Measurements from ENCODE around the gene ARHGAP10. TPM values are rescaled to one million over a fixed set of nuclear protein-coding genes. Genes with fewer than 3 reads are reported as not detected.

The ARHGAP10 gene
- total RNA-seq, 3 donors from 2014 or later (not counting 1 experiment from before 2014, with no cell fraction given) = 13.9 to 28.7 (median 23.2) TPM

DNA sequence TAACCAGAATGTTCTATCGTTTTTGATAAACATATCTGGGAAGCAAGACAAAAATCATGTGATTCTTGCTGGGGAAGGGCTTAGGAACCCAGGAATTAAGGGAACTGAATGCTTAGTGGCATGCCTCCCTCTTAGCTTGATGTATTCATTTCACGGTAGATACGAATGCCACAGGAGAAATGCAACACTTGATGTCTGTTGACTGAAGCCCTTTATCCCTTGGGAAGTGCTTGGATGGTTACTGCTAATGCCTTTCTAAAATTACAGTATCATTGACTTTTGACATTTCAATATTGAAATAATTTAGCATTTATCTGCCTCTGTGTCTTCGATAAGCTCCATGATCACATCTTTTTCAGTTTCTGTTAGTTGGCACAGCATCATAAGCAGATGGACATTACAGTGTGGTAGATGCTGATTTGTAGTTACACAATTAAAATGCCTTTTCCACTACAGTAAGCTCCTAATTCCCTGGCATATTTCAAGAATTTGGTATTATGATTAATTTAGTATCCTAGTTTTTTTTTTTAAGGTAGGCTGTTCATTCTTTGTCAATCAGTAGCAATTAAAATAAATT, 226.7 kb downstream of the ARHGAP10 start:
- no peak overlapping the region for H3K4me3 Mint-ChIP-seq
- no peak for DNase-seq
- Histone ChIP-seq H3K9me3 (ENCODE audit: control insufficient read depth, insufficient read depth, low read length) (no peaks in the 10 kb centered on the region), H3K27ac (ENCODE audit: low read length) (no peak overlapping the region), H3K4me1 (ENCODE audit: control insufficient read depth, insufficient read depth, low read length) (no peaks in the 10 kb centered on the region), H3K36me3 (ENCODE audit: control insufficient read depth, insufficient read depth, low read length) (peaks cover 4% of the 10 kb centered on the region), H3K4me3 (ENCODE audit: low read length) (no peak overlapping the region), H3K27me3 (ENCODE audit: control insufficient read depth, insufficient read depth, low read length) (no peaks in the 10 kb centered on the region)
- no peak overlapping the region for H3K27ac Mint-ChIP-seq
- 93% methylated on average over 4 of the region's 4 CpGs for WGBS (ENCODE audit: insufficient coverage)
- intact Hi-C loops (cut with micrococcal nuclease) = no loop called here
- no peaks in the 10 kb centered on the region for H3K4me1 Mint-ChIP-seq
- no peaks in the 10 kb centered on the region for H3K9me3 Mint-ChIP-seq
- no peak for ATAC-seq
- no peaks in the 10 kb centered on the region for H3K27me3 Mint-ChIP-seq (ENCODE audit: low read depth in 2 of 2)
- H3K36me3 Mint-ChIP-seq = peaks cover 8% of the 10 kb centered on the region
- TF ChIP-seq, protein P1, sequence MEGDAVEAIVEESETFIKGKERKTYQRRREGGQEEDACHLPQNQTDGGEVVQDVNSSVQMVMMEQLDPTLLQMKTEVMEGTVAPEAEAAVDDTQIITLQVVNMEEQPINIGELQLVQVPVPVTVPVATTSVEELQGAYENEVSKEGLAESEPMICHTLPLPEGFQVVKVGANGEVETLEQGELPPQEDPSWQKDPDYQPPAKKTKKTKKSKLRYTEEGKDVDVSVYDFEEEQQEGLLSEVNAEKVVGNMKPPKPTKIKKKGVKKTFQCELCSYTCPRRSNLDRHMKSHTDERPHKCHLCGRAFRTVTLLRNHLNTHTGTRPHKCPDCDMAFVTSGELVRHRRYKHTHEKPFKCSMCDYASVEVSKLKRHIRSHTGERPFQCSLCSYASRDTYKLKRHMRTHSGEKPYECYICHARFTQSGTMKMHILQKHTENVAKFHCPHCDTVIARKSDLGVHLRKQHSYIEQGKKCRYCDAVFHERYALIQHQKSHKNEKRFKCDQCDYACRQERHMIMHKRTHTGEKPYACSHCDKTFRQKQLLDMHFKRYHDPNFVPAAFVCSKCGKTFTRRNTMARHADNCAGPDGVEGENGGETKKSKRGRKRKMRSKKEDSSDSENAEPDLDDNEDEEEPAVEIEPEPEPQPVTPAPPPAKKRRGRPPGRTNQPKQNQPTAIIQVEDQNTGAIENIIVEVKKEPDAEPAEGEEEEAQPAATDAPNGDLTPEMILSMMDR (IDR thresholded peaks at IDR 0.05) = no peak

DNA sequence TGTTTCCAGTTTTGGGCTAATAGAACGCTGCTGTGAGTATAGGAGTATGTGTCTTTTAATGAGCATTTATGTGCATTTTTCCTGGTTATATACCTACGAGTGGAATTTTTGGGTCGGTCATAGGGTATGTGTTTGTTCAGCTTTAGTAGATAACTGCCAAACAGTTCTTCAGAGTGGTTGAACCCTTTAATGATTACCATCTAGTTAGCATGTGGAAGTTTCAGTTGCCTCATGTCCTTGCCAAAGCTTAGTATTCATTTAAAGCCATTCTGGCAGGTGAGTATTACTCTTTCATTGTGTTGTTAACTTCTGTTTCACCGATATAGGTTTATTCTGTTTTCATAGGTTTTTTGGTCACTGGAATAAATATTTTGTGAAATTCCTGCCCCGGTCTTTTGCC, 229.1 kb downstream of the ARHGAP10 start:
- WGBS (ENCODE audit: insufficient coverage) = 98% methylated on average over 5 of the region's 5 CpGs
- Histone ChIP-seq H3K9me3 (ENCODE audit: control insufficient read depth, insufficient read depth, low read length) (no peaks in the 10 kb centered on the region), H3K27me3 (ENCODE audit: control insufficient read depth, insufficient read depth, low read length) (no peaks in the 10 kb centered on the region), H3K4me1 (ENCODE audit: control insufficient read depth, insufficient read depth, low read length) (no peaks in the 10 kb centered on the region), H3K27ac (ENCODE audit: low read length) (no peak overlapping the region), H3K4me3 (ENCODE audit: low read length) (no peak overlapping the region), H3K36me3 (ENCODE audit: control insufficient read depth, insufficient read depth, low read length) (no peaks in the 10 kb centered on the region)
- no peak for DNase-seq
- Mint-ChIP-seq H3K4me3 (no peak overlapping the region), H3K27ac (no peak overlapping the region), H3K9me3 (no peaks in the 10 kb centered on the region), H3K4me1 (no peaks in the 10 kb centered on the region), H3K27me3 (ENCODE audit: low read depth in 2 of 2) (no peaks in the 10 kb centered on the region), H3K36me3 (no peaks in the 10 kb centered on the region)
- TF ChIP-seq, protein P1 (IDR thresholded peaks at IDR 0.05) = no peak
- intact Hi-C loops (cut with micrococcal nuclease) = no loop called here
- ATAC-seq = no peak

DNA sequence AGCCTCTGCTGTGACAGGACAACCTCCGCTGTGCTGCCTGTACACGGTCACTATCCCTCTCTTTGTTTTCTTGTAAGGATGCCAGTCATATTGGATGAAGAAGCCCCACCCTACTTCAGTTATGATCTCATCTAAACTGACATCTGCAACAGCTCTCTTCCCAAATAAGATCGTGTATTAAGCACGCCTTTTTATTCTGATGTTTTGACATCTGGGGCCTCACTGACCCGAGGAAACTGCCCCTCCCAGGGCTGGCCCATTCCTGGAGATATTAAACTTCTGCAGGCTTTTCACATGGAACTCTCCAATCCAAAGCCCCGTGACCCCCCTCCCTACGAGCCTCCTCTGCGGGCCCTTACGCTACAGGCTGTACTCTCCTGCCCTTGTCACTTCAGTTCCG, 232.0 kb downstream of the ARHGAP10 start:
- TF ChIP-seq, protein P1 (IDR thresholded peaks at IDR 0.05) = no peak
- ATAC-seq (no peak), DNase-seq (no peak)
- H3K4me3 ChIP-seq (ENCODE audit: low read length) = no peak overlapping the region
- no peaks in the 10 kb centered on the region for H3K9me3 ChIP-seq (ENCODE audit: control insufficient read depth, insufficient read depth, low read length)
- 93% methylated on average over 10 of the region's 10 CpGs for WGBS (ENCODE audit: insufficient coverage)
- no peaks in the 10 kb centered on the region for H3K4me1 ChIP-seq (ENCODE audit: control insufficient read depth, insufficient read depth, low read length)
- H3K27me3 ChIP-seq (ENCODE audit: control insufficient read depth, insufficient read depth, low read length) = no peaks in the 10 kb centered on the region
- no peaks in the 10 kb centered on the region for H3K27me3 Mint-ChIP-seq (ENCODE audit: low read depth in 2 of 2)
- H3K27ac Mint-ChIP-seq = no peak overlapping the region
- no peaks in the 10 kb centered on the region for H3K36me3 ChIP-seq (ENCODE audit: control insufficient read depth, insufficient read depth, low read length)
- no peak overlapping the region for H3K27ac ChIP-seq (ENCODE audit: low read length)
- H3K36me3 Mint-ChIP-seq = no peaks in the 10 kb centered on the region
- H3K4me3 Mint-ChIP-seq = no peak overlapping the region
- H3K4me1 Mint-ChIP-seq = peaks cover 0 to under 1% of the 10 kb centered on the region in 2 donors
- intact Hi-C loops (cut with micrococcal nuclease) = no loop called here
- no peaks in the 10 kb centered on the region for H3K9me3 Mint-ChIP-seq

DNA sequence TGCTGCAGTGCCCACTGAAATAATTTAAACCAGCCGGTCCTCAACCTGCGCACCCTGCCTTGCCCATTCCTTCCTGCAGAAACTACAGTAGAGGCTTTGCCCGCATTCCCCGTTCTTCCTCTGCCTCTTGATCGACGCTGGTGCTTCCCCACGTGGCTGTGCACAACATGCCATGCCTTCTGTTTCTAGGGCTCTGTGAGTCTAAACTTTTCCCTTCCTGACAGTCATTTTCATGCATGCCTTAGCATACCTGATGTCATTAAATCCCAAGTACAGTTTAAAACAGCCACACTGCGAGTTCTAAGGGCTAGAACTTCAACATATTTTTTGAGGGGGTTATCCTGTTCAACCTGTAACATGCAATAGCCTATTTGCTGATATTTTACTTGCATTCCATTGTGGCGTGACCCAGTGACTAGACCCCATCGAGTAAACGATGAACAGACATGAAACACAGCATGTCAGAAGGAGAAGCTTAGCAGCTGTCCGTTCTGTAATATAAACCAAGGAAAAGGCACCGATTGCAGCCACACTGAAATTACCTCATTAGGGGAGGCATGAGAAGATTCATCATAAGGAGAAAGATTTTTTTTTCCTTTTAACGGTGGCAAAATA, 232.5 kb downstream of the ARHGAP10 start:
- no peaks in the 10 kb centered on the region for H3K36me3 ChIP-seq (ENCODE audit: control insufficient read depth, insufficient read depth, low read length)
- no peak overlapping the region for H3K4me3 ChIP-seq (ENCODE audit: low read length)
- H3K27ac ChIP-seq (ENCODE audit: low read length) = no peak overlapping the region
- H3K9me3 Mint-ChIP-seq = no peaks in the 10 kb centered on the region
- no peak for DNase-seq
- no peaks in the 10 kb centered on the region for H3K9me3 ChIP-seq (ENCODE audit: control insufficient read depth, insufficient read depth, low read length)
- no peaks in the 10 kb centered on the region for H3K36me3 Mint-ChIP-seq
- no peak overlapping the region for H3K4me3 Mint-ChIP-seq
- TF ChIP-seq, protein P1 (IDR thresholded peaks at IDR 0.05) = no peak
- no peaks in the 10 kb centered on the region for H3K27me3 Mint-ChIP-seq (ENCODE audit: low read depth in 2 of 2)
- peaks cover under 1 to 6% of the 10 kb centered on the region in 2 donors for H3K4me1 Mint-ChIP-seq
- no peaks in the 10 kb centered on the region for H3K27me3 ChIP-seq (ENCODE audit: control insufficient read depth, insufficient read depth, low read length)
- H3K4me1 ChIP-seq (ENCODE audit: control insufficient read depth, insufficient read depth, low read length) = no peaks in the 10 kb centered on the region
- intact Hi-C loops (cut with micrococcal nuclease) = no loop called here
- H3K27ac Mint-ChIP-seq = no peak overlapping the region
- WGBS (ENCODE audit: insufficient coverage) = 94% methylated on average over 13 of the region's 14 CpGs
- no peak for ATAC-seq
